ENCODE results near the gene ACSF3. TPM values are rescaled to one million over a fixed set of nuclear protein-coding genes. Genes with fewer than 3 reads are reported as not detected.

ACSF3 gene
- polyA plus RNA-seq, 1 donor from 2014 or later = 20.8 TPM

GRCh38 chr16:89070590-89070989 is 23.1 kb upstream of the ACSF3 start:
- Histone ChIP-seq H3F3A (ENCODE audit: insufficient read depth, low read length, poor library complexity, severe bottlenecking) (no peaks in the 10 kb centered on the region), H2AFZ (ENCODE audit: low read depth, low read length) (no peak overlapping the region), H3K9ac (ENCODE audit: low read length) (no peak overlapping the region), H3K27ac (ENCODE audit: low read length) (no peak overlapping the region), H3K79me2 (replicated peaks; ENCODE audit: insufficient read depth, low read length) (no peaks in the 10 kb centered on the region), H4K20me1 (ENCODE audit: insufficient read depth) (no peaks in the 10 kb centered on the region), H3K27me3 (ENCODE audit: insufficient read depth, low read depth, low read length) (no peaks in the 10 kb centered on the region), H3K36me3 (ENCODE audit: insufficient read depth, low read length) (no peaks in the 10 kb centered on the region), H3K4me3 (ENCODE audit: low read length) (no peak overlapping the region), H3K9me2 (ENCODE audit: insufficient read depth, low read length) (no peaks in the 10 kb centered on the region), H3K4me2 (ENCODE audit: low read length) (no peak overlapping the region), H3K9me3 (ENCODE audit: low read length) (no peaks in the 10 kb centered on the region)
- TF ChIP-seq REST (IDR thresholded peaks at IDR 0.05; ENCODE audit: borderline replicate concordance) = no peak
- TF ChIP-seq MXI1 (conservative IDR thresholded peaks at IDR 0.05; ENCODE audit: poor library complexity, severe bottlenecking) = no peak
- no peak for TF ChIP-seq EZH2 (IDR thresholded peaks at IDR 0.05; ENCODE audit: borderline replicate concordance, insufficient read depth, low read length, poor library complexity, severe bottlenecking)
- no peak for TF ChIP-seq CTCF (IDR thresholded peaks at IDR 0.05; ENCODE audit: poor library complexity, severe bottlenecking)
- TF ChIP-seq POLR2AphosphoS5 (IDR thresholded peaks at IDR 0.05) = no peak
- TF ChIP-seq RAD21 (conservative IDR thresholded peaks at IDR 0.05) = no peak
- TF ChIP-seq SMC3 (conservative IDR thresholded peaks at IDR 0.05; ENCODE audit: poor library complexity) = no peak
- TF ChIP-seq EP300 (conservative IDR thresholded peaks at IDR 0.05; ENCODE audit: poor library complexity, severe bottlenecking) = no peak
- TF ChIP-seq TAF1 (IDR thresholded peaks at IDR 0.05; ENCODE audit: low read depth) = no peak

- no peak overlapping the region for H3K27ac ChIP-seq (ENCODE audit: low read length)
Measured at GRCh38 chr16:89071686-89072547, 21.7 kb upstream of the ACSF3 start.

More at GRCh38 chr16:89071686-89072547, 21.7 kb upstream of the ACSF3 start:
- no peak overlapping the region for H3K4me3 ChIP-seq (ENCODE audit: low read length)
- no peak overlapping the region for H2AFZ ChIP-seq (ENCODE audit: low read depth, low read length)
- H3K9me3 ChIP-seq (ENCODE audit: low read length) = no peaks in the 10 kb centered on the region
- H3F3A ChIP-seq (ENCODE audit: insufficient read depth, low read length, poor library complexity, severe bottlenecking) = no peaks in the 10 kb centered on the region
- H4K20me1 ChIP-seq (ENCODE audit: insufficient read depth) = no peaks in the 10 kb centered on the region
- H3K9me2 ChIP-seq (ENCODE audit: insufficient read depth, low read length) = no peaks in the 10 kb centered on the region
- no peaks in the 10 kb centered on the region for H3K79me2 ChIP-seq (replicated peaks; ENCODE audit: insufficient read depth, low read length)
- no peak overlapping the region for H3K4me2 ChIP-seq (ENCODE audit: low read length)
- TF ChIP-seq REST (IDR thresholded peaks at IDR 0.05; ENCODE audit: borderline replicate concordance) (no peak), EZH2 (IDR thresholded peaks at IDR 0.05; ENCODE audit: borderline replicate concordance, insufficient read depth, low read length, poor library complexity, severe bottlenecking) (no peak), CTCF (IDR thresholded peaks at IDR 0.05; ENCODE audit: poor library complexity, severe bottlenecking) (no peak), SMC3 (conservative IDR thresholded peaks at IDR 0.05; ENCODE audit: poor library complexity) (no peak), EP300 (conservative IDR thresholded peaks at IDR 0.05; ENCODE audit: poor library complexity, severe bottlenecking) (no peak), POLR2AphosphoS5 (IDR thresholded peaks at IDR 0.05) (no peak), RAD21 (conservative IDR thresholded peaks at IDR 0.05) (no peak), TAF1 (IDR thresholded peaks at IDR 0.05; ENCODE audit: low read depth) (no peak), MXI1 (conservative IDR thresholded peaks at IDR 0.05; ENCODE audit: poor library complexity, severe bottlenecking) (no peak)
- H3K9ac ChIP-seq (ENCODE audit: low read length) = no peak overlapping the region
- H3K27me3 ChIP-seq (ENCODE audit: insufficient read depth, low read depth, low read length) = no peaks in the 10 kb centered on the region
- no peaks in the 10 kb centered on the region for H3K36me3 ChIP-seq (ENCODE audit: insufficient read depth, low read length)

Data from neural cell (in vitro differentiated cells).